ENCODE data around the gene SMTNL2. TPM values are rescaled to one million over a fixed set of nuclear protein-coding genes. Genes with fewer than 3 reads are reported as not detected.
A peak's percentile ranks its signal among the peaks of the same experiment; 100 is the strongest.

The SMTNL2 gene
- total and polyA plus RNA-seq, 2 donors (not counting 1 experiment from before 2014, with no cell fraction given) = 0.17 to 0.99 TPM

DNA sequence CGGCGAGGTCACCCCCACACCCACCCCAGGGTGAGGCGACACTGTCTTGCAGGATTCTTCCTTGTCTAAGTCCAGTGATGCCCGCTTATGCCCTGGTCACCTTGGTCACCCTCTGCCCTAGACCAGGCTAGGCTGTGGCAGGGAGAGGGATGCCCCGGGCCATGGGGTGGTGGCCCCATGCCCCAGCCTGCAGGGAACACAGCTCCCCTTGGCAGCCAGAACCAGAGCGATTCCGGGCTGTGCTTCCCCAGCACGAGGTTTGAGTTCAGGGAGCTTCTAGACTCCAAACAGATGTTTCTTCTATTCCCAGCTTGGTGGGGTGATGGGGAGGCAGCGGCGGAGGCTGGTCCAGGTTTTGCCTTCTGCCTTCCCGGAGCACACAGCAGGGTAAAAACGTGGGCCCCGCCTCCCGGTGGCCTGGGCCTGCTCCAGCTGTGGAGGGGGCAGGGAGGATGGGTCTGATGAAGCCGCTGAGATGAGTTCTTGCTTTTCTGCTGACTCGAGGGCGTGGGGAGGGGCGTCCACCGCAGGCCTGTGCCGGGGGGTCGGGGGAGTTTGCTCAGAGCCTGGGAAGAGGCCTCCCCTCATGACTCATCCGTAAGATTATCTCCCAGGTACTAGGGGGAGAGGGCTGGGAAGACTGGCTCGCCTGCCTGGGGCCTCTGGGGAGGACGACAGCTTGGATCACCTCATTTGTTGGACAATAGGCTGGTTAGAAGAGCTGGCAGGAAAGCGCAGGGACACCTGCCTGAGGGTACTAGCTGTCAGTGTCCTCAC, 15.4 kb downstream of the SMTNL2 start:
- Histone ChIP-seq H3K4me3 (replicated peaks in 1 of 4; ENCODE audit: control extremely low read depth in 1 of 4, insufficient read depth in 1 of 4, low read depth in 3 of 4, low read length in 4 of 4) (peak overlapping the region in 2 of 4 experiments; percentile 12 to 25), H3K9me3 (ENCODE audit: control insufficient read depth, insufficient read depth, low read depth, low read length) (no peaks in the 10 kb centered on the region), H3K36me3 (ENCODE audit: control insufficient read depth, insufficient read depth, low read length) (no peaks in the 10 kb centered on the region), H3K4me2 (ENCODE audit: extremely low read depth, insufficient read depth, low read length) (no peak overlapping the region), H3K27me3 (ENCODE audit: control insufficient read depth, insufficient read depth, low read length) (peaks cover 24% of the 10 kb centered on the region), H3K4me1 (ENCODE audit: control insufficient read depth, extremely low read depth, insufficient read depth, low read length) (no peaks in the 10 kb centered on the region), H4K20me1 (ENCODE audit: control insufficient read depth, extremely low read depth, insufficient read depth, low read length) (no peaks in the 10 kb centered on the region), H2AFZ (ENCODE audit: low read length) (no peak overlapping the region), H3K9ac (ENCODE audit: insufficient read depth, low read length) (no peak overlapping the region), H3K79me2 (ENCODE audit: control insufficient read depth, insufficient read depth, low read length) (no peaks in the 10 kb centered on the region), H3K27ac (ENCODE audit: insufficient read depth, low read length) (no peak overlapping the region)
- DNase-seq (ENCODE audit: low read depth in 2 of 2) = peak; percentile 29 to 91
- TF ChIP-seq, protein P1, sequence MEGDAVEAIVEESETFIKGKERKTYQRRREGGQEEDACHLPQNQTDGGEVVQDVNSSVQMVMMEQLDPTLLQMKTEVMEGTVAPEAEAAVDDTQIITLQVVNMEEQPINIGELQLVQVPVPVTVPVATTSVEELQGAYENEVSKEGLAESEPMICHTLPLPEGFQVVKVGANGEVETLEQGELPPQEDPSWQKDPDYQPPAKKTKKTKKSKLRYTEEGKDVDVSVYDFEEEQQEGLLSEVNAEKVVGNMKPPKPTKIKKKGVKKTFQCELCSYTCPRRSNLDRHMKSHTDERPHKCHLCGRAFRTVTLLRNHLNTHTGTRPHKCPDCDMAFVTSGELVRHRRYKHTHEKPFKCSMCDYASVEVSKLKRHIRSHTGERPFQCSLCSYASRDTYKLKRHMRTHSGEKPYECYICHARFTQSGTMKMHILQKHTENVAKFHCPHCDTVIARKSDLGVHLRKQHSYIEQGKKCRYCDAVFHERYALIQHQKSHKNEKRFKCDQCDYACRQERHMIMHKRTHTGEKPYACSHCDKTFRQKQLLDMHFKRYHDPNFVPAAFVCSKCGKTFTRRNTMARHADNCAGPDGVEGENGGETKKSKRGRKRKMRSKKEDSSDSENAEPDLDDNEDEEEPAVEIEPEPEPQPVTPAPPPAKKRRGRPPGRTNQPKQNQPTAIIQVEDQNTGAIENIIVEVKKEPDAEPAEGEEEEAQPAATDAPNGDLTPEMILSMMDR (conservative IDR thresholded peaks at IDR 0.05 in 1 of 2, IDR thresholded peaks at IDR 0.05 in 1 of 2; ENCODE audit: low read depth in 1 of 2, low read length in 2 of 2) = no peak
- TF ChIP-seq EZH2 (IDR thresholded peaks at IDR 0.05; ENCODE audit: low read length, missing control alignments) = no peak

DNA sequence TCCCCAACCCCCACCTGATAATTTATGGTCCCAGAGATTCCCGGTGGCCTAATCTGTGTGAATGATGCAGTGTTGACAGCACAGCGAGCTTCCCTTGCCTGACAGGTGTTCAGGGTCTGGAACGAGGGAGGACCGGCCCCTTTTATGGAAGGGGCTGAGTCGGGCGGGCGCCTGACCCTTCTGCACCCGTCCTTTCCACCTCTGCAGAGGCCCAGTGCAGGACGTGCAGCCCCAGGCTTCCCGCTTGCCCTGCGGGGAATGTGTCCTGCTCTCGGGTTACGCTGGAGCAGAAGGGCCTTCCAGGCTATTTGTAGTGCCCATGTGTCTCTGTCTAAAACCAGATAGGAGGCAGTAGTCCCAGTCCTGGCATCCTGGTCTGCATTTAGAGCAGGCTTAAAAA, 16.2 kb downstream of the SMTNL2 start:
- Histone ChIP-seq H3K4me2 (ENCODE audit: extremely low read depth, insufficient read depth, low read length) (no peak overlapping the region), H2AFZ (ENCODE audit: low read length) (no peak overlapping the region)

GRCh38 chr17:4601326-4601725, 17.0 kb downstream of the SMTNL2 start:
- H4K20me1 ChIP-seq (ENCODE audit: control insufficient read depth, extremely low read depth, insufficient read depth, low read length) = no peaks in the 10 kb centered on the region
- H3K27ac ChIP-seq (ENCODE audit: insufficient read depth, low read length) = no peak overlapping the region
- TF ChIP-seq EZH2 (IDR thresholded peaks at IDR 0.05; ENCODE audit: low read length, missing control alignments) = no peak
- TF ChIP-seq, protein P1 (conservative IDR thresholded peaks at IDR 0.05 in 1 of 2, IDR thresholded peaks at IDR 0.05 in 1 of 2; ENCODE audit: low read depth in 1 of 2, low read length in 2 of 2) = no peak
- peaks cover 3% of the 10 kb centered on the region for H3K4me1 ChIP-seq (ENCODE audit: control insufficient read depth, extremely low read depth, insufficient read depth, low read length)
- no peak for DNase-seq (ENCODE audit: low read depth in 2 of 2)
- H3K79me2 ChIP-seq (ENCODE audit: control insufficient read depth, insufficient read depth, low read length) = no peaks in the 10 kb centered on the region
- no peak overlapping the region for H3K9ac ChIP-seq (ENCODE audit: insufficient read depth, low read length)
- H3K4me2 ChIP-seq (ENCODE audit: extremely low read depth, insufficient read depth, low read length) = no peak overlapping the region
- no peaks in the 10 kb centered on the region for H3K9me3 ChIP-seq (ENCODE audit: control insufficient read depth, insufficient read depth, low read depth, low read length)
- H3K36me3 ChIP-seq (ENCODE audit: control insufficient read depth, insufficient read depth, low read length) = no peaks in the 10 kb centered on the region
- no peak overlapping the region for H3K4me3 ChIP-seq (replicated peaks in 1 of 4; ENCODE audit: control extremely low read depth in 1 of 4, insufficient read depth in 1 of 4, low read depth in 3 of 4, low read length in 4 of 4)
- peaks cover 24% of the 10 kb centered on the region for H3K27me3 ChIP-seq (ENCODE audit: control insufficient read depth, insufficient read depth, low read length)
- H2AFZ ChIP-seq (ENCODE audit: low read length) = no peak overlapping the region

More for the DNA sequence above, 16.2 kb downstream of the SMTNL2 start:
- Histone ChIP-seq H4K20me1 (ENCODE audit: control insufficient read depth, extremely low read depth, insufficient read depth, low read length) (no peaks in the 10 kb centered on the region), H3K9ac (ENCODE audit: insufficient read depth, low read length) (no peak overlapping the region), H3K27ac (ENCODE audit: insufficient read depth, low read length) (no peak overlapping the region), H3K4me1 (ENCODE audit: control insufficient read depth, extremely low read depth, insufficient read depth, low read length) (peaks cover 1% of the 10 kb centered on the region), H3K4me3 (replicated peaks in 1 of 4; ENCODE audit: control extremely low read depth in 1 of 4, insufficient read depth in 1 of 4, low read depth in 3 of 4, low read length in 4 of 4) (no peak overlapping the region), H3K36me3 (ENCODE audit: control insufficient read depth, insufficient read depth, low read length) (no peaks in the 10 kb centered on the region), H3K27me3 (ENCODE audit: control insufficient read depth, insufficient read depth, low read length) (peaks cover 24% of the 10 kb centered on the region), H3K79me2 (ENCODE audit: control insufficient read depth, insufficient read depth, low read length) (no peaks in the 10 kb centered on the region), H3K9me3 (ENCODE audit: control insufficient read depth, insufficient read depth, low read depth, low read length) (no peaks in the 10 kb centered on the region)
- no peak for DNase-seq (ENCODE audit: low read depth in 2 of 2)
- TF ChIP-seq EZH2 (IDR thresholded peaks at IDR 0.05; ENCODE audit: low read length, missing control alignments) = no peak
- TF ChIP-seq, protein P1 (conservative IDR thresholded peaks at IDR 0.05 in 1 of 2, IDR thresholded peaks at IDR 0.05 in 1 of 2; ENCODE audit: low read depth in 1 of 2, low read length in 2 of 2) = no peak
